ENCODE results near the gene CAPN14. TPM values are rescaled to one million over a fixed set of nuclear protein-coding genes. Genes with fewer than 3 reads are reported as not detected.

CAPN14 gene
- total RNA-seq, 1 experiment from 2014 or later, result not detected

- ChIA-PET RAD21 (ENCODE audit: low non-redundant PET in 1 of 2, low total read pairs in 2 of 2, uncharacterized antibody in 2 of 2, unreplicated experiment in 2 of 2) (no interaction called here), POLR2A (no interaction called here), CTCF (no interaction called here)
- no peaks in the 10 kb centered on the region for H3K4me1 ChIP-seq (ENCODE audit: control insufficient read depth in 1 of 2, insufficient read depth in 2 of 2, low read length in 2 of 2)
- H3K4me3 ChIP-seq (replicated peaks in 1 of 2; ENCODE audit: low read depth in 1 of 2, low read length in 2 of 2), result no peak overlapping the region
- no peak overlapping the region for H3K9ac ChIP-seq (ENCODE audit: low read length)
- DNase-seq (ENCODE audit: low read depth, low spot score) (no peak), ATAC-seq (no peak)
- H3K4me2 ChIP-seq (ENCODE audit: low read length), result no peak overlapping the region
- H3K9me2 ChIP-seq (ENCODE audit: insufficient read depth), result no peaks in the 10 kb centered on the region
- no TSS peak for BruUV-seq (replicated peaks)
- H3K79me2 ChIP-seq (ENCODE audit: insufficient read depth, low read length), result no peaks in the 10 kb centered on the region
- no peak overlapping the region for H2AFZ ChIP-seq (ENCODE audit: low read depth, low read length, poor library complexity, severe bottlenecking)
- H4K20me1 ChIP-seq (ENCODE audit: insufficient read depth), result no peaks in the 10 kb centered on the region
- no peak overlapping the region for H3K27ac ChIP-seq (ENCODE audit: low read depth, low read length)
- peaks cover 9% of the 10 kb centered on the region; the same call in 1 of the 2 replicates for H3K27me3 ChIP-seq (ENCODE audit: insufficient read depth, low read length)
- H3K36me3 ChIP-seq (ENCODE audit: control insufficient read depth in 1 of 2, insufficient read depth in 2 of 2, low read length in 2 of 2), result no peaks in the 10 kb centered on the region
- no peaks in the 10 kb centered on the region for H3K9me3 ChIP-seq (ENCODE audit: control insufficient read depth in 1 of 2, insufficient read depth in 1 of 2, low read depth in 1 of 2, low read length in 2 of 2)
- intact Hi-C loops (cut with micrococcal nuclease), result no loop called here
- TF ChIP-seq EGR1 (IDR thresholded peaks at IDR 0.05; ENCODE audit: low read depth), result no peak
- TF ChIP-seq POLR2A (IDR thresholded peaks at IDR 0.05; ENCODE audit: borderline replicate concordance, extremely low read depth, insufficient read depth, insufficient read length), result no peak
- no peak for TF ChIP-seq REST (IDR thresholded peaks at IDR 0.05; ENCODE audit: low read depth)
- TF ChIP-seq CBX3 (IDR thresholded peaks at IDR 0.05; ENCODE audit: low read depth), result no peak
- TF ChIP-seq SIN3A (IDR thresholded peaks at IDR 0.05; ENCODE audit: low read depth), result no peak
- TF ChIP-seq POLR2AphosphoS5 (IDR thresholded peaks at IDR 0.05; ENCODE audit: low read depth, low read length), result no peak
- no peak for TF ChIP-seq RAD21 (IDR thresholded peaks at IDR 0.05; ENCODE audit: low read depth)
Observed at GRCh38 chr2:31193806-31194205, 23.5 kb downstream of the CAPN14 start.

GRCh38 chr2:31192851-31193392, 24.4 kb downstream of the CAPN14 start:
- ChIA-PET CTCF (no interaction called here), POLR2A (no interaction called here), RAD21 (ENCODE audit: low non-redundant PET in 1 of 2, low total read pairs in 2 of 2, uncharacterized antibody in 2 of 2, unreplicated experiment in 2 of 2) (no interaction called here)
- no peak overlapping the region for H3K4me2 ChIP-seq (ENCODE audit: low read length)
- no peaks in the 10 kb centered on the region for H3K9me3 ChIP-seq (ENCODE audit: control insufficient read depth in 1 of 2, insufficient read depth in 1 of 2, low read depth in 1 of 2, low read length in 2 of 2)
- no peak overlapping the region for H3K27ac ChIP-seq (ENCODE audit: low read depth, low read length)
- no peaks in the 10 kb centered on the region for H3K79me2 ChIP-seq (ENCODE audit: insufficient read depth, low read length)
- no TSS peak for BruUV-seq (replicated peaks)
- TF ChIP-seq RAD21 (IDR thresholded peaks at IDR 0.05; ENCODE audit: low read depth), result peak; percentile 11; the same call in 1 of the 2 replicates
- TF ChIP-seq ATF3 (IDR thresholded peaks at IDR 0.05), result no peak
- TF ChIP-seq CTCF (IDR thresholded peaks at IDR 0.05 in 2 of 3, conservative IDR thresholded peaks at IDR 0.05 in 1 of 3; ENCODE audit: borderline replicate concordance in 1 of 3, insufficient read depth in 1 of 3, low read depth in 2 of 3, low read length in 2 of 3), result 0 out of 6 replicates have a peak, but pooled peaks of 1 of the 3 experiments have one; percentile 8
- no peak overlapping the region for H3K4me3 ChIP-seq (replicated peaks in 1 of 2; ENCODE audit: low read depth in 1 of 2, low read length in 2 of 2)
- H3K27me3 ChIP-seq (ENCODE audit: insufficient read depth, low read length), result peaks cover 17% of the 10 kb centered on the region; the same call in 1 of the 2 replicates
- DNase-seq (ENCODE audit: low read depth, low spot score) (no peak), ATAC-seq (0 out of 2 replicates have a peak, but pooled peaks have one; percentile 22)
- no peak overlapping the region for H2AFZ ChIP-seq (ENCODE audit: low read depth, low read length, poor library complexity, severe bottlenecking)
- H3K36me3 ChIP-seq (ENCODE audit: control insufficient read depth in 1 of 2, insufficient read depth in 2 of 2, low read length in 2 of 2), result no peaks in the 10 kb centered on the region
- H3K4me1 ChIP-seq (ENCODE audit: control insufficient read depth in 1 of 2, insufficient read depth in 2 of 2, low read length in 2 of 2), result no peaks in the 10 kb centered on the region
- intact Hi-C loops (cut with micrococcal nuclease), result no loop called here
- H3K9ac ChIP-seq (ENCODE audit: low read length), result no peak overlapping the region
- H3K9me2 ChIP-seq (ENCODE audit: insufficient read depth), result no peaks in the 10 kb centered on the region
- H4K20me1 ChIP-seq (ENCODE audit: insufficient read depth), result no peaks in the 10 kb centered on the region
